K562 (cell line): ENCODE results near the gene SLC39A11. TPM values are rescaled to one million over a fixed set of nuclear protein-coding genes. Genes with fewer than 3 reads are reported as not detected.

Experiments used
- ATAC-seq: fragments of 200-7000 bp; cut with Tn5 transposase; 3 replicates; pipeline ENCODE4 v1.9.1; 2020; ENCODE audit warnings: moderate library complexity
- BruUV-seq: library from RNA; stranded (reverse); fragments of 400-500 nt; replicated peaks from 2 replicates; lab custom pipeline; 2021; lab: Mats Ljungman, UMichigan
- CTCF ChIA-PET: fragments of 300-600 bp; formaldehyde crosslinking; extraction: SDS; loops from one replicate; lab custom pipeline; 2021; ENCODE audit warnings: low intra/inter-chr PET ratio; lab: Yijun Ruan, JAX
- POLR2A ChIA-PET: fragments of 300-600, 350-650 bp; sonication (Branson Sonifier 250); formaldehyde crosslinking; extraction: SDS; loops from one replicate; lab custom pipeline; 2021; ENCODE audit warnings: antibody characterized with exemption, inconsistent platforms; lab: Yijun Ruan, JAX
- DNase-seq, 4 experiments: peaks; one replicate each; pipeline versions ENCODE4 v3.0.0 to v3.0.0-alpha.2; 2011 to 2018; ENCODE audit warnings: low spot score in 3 of 4, mixed read lengths in 3 of 4; ENCODE audit errors: extremely low read depth in 1 of 4
- FAIRE-seq: peaks from 2 replicates; lab custom pipeline; 2011; peaks lifted over from hg19 to GRCh38; lab: Jason Lieb, UNC
- H2AFZ ChIP-seq: 2 replicates; pipeline ENCODE4 v1.6.0; 2011; ENCODE audit warnings: low read depth, low read length, control low read depth, inconsistent platforms
- H3K27ac ChIP-seq: fragments of 200-600 bp; 3 replicates; pipeline ENCODE4 v1.8.0; 2011; ENCODE audit warnings: low read depth, mild to moderate bottlenecking, control low read depth, inconsistent platforms, low read length, moderate library complexity, mixed read lengths; ENCODE audit errors: extremely low read depth
- H3K27me3 ChIP-seq, 2 experiments: fragments of 300-600 bp in 1 of 2; 2 replicates in 1 of 2; 3 replicates in 1 of 2; pipeline versions ENCODE4 v1.6.0 to v1.8.0; 2011; ENCODE audit warnings: inconsistent platforms in 2 of 2, low read length in 2 of 2, mild to moderate bottlenecking in 1 of 2, mixed read lengths in 1 of 2, moderate library complexity in 1 of 2; ENCODE audit not compliant: control insufficient read depth in 2 of 2, insufficient read depth in 2 of 2
- H3K36me3 ChIP-seq: fragments of 300-600 bp; 3 replicates; pipeline ENCODE4 v1.8.0; 2011; ENCODE audit warnings: mild to moderate bottlenecking, low read length, inconsistent platforms; ENCODE audit not compliant: control insufficient read depth, insufficient read depth
- H3K4me1 ChIP-seq, 2 experiments: fragments of 200-600 bp in 1 of 2; replicated peaks in 1 of 2; 2 replicates in 1 of 2; 3 replicates in 1 of 2; pipeline versions ENCODE4 v1.5.1 to v1.8.0; 2011; ENCODE audit warnings: inconsistent platforms in 2 of 2, low read length in 2 of 2, mild to moderate bottlenecking in 1 of 2, mixed read lengths in 1 of 2, moderate library complexity in 1 of 2; ENCODE audit not compliant: control insufficient read depth in 2 of 2, insufficient read depth in 2 of 2
- H3K4me2 ChIP-seq: 2 replicates; pipeline ENCODE4 v1.6.1; 2011; ENCODE audit warnings: low read length, control low read depth, inconsistent platforms, mixed read lengths; ENCODE audit not compliant: insufficient read depth
- H3K4me3 ChIP-seq: fragments of 200-600 bp; sonication (generic), shearing (Covaris generic); 2 replicates; pipeline ENCODE4 v1.5.1; 2016; ENCODE audit warnings: control low read depth, inconsistent platforms
- H3K79me2 ChIP-seq: fragments of 200-600 bp; 3 replicates; pipeline ENCODE4 v1.8.0; 2011; ENCODE audit warnings: low read length, inconsistent platforms; ENCODE audit not compliant: control insufficient read depth, insufficient read depth
- H3K9ac ChIP-seq, 2 experiments: 2 replicates each; pipeline versions ENCODE4 v1.6.0 to v1.6.1; 2011; ENCODE audit warnings: low read depth in 2 of 2, low read length in 2 of 2, control low read depth in 1 of 2, inconsistent platforms in 1 of 2, mild to moderate bottlenecking in 1 of 2, mixed read lengths in 1 of 2; ENCODE audit not compliant: insufficient read depth in 1 of 2
- H3K9me1 ChIP-seq: one replicate; pipeline ENCODE4 v1.6.0; 2011; ENCODE audit warnings: inconsistent platforms, mild to moderate bottlenecking, low read length, moderate library complexity; ENCODE audit not compliant: control insufficient read depth, insufficient read depth
- H3K9me3 ChIP-seq: replicated peaks from 2 replicates; pipeline ENCODE4 v1.5.1; 2011; ENCODE audit warnings: low read depth, low read length, inconsistent platforms; ENCODE audit not compliant: control insufficient read depth, insufficient read depth
- H4K20me1 ChIP-seq: replicated peaks from 2 replicates; pipeline ENCODE4 v1.6.1; 2011; ENCODE audit warnings: low read length, inconsistent platforms, mixed read lengths; ENCODE audit not compliant: control insufficient read depth, insufficient read depth
- BRF1 ChIP-seq: IDR thresholded peaks from 3 replicates; pipeline ENCODE4 v1.6.1; 2011; ENCODE audit warnings: borderline replicate concordance, mild to moderate bottlenecking; ENCODE audit not compliant: insufficient read length; ENCODE audit errors: extremely low read depth
- ESRRA ChIP-seq: fragments of 450-650 bp; IDR thresholded peaks from 2 replicates; pipeline ENCODE4 v1.6.1; 2014; ENCODE audit warnings: low read depth, mild to moderate bottlenecking, moderate library complexity, borderline replicate concordance
- NBN ChIP-seq: fragments of 450-650 bp; IDR thresholded peaks from 2 replicates; pipeline ENCODE4 v1.6.1; 2016; ENCODE audit warnings: low read depth, mild to moderate bottlenecking
- SMAD3 ChIP-seq: fragments of 450-650 bp; formaldehyde crosslinking; conservative IDR thresholded peaks from 2 replicates; pipeline ENCODE4 v1.4.0; 2020; ENCODE audit warnings: mild to moderate bottlenecking
- SREBF1 ChIP-seq: fragments of 150-350 bp; IDR thresholded peaks from 2 replicates; pipeline ENCODE4 v1.6.1; 2014; ENCODE audit warnings: antibody characterized with exemption, low read depth, low read length, borderline replicate concordance
- ZBTB9 ChIP-seq: fragments of 450-650 bp; formaldehyde crosslinking; IDR thresholded peaks from 2 replicates; pipeline ENCODE4 v1.4.0; 2020; ENCODE audit warnings: mild to moderate bottlenecking, moderate library complexity
- ZFP36 ChIP-seq: fragments of 150-350 bp; IDR thresholded peaks from 2 replicates; pipeline ENCODE4 v1.6.1; 2018; ENCODE audit warnings: low read length, low read depth; ENCODE audit not compliant: partially characterized antibody
- ZNF274 ChIP-seq: IDR thresholded peaks from 2 replicates; pipeline ENCODE4 v1.6.1; 2011; ENCODE audit warnings: low read depth, mild to moderate bottlenecking, low read length, moderate library complexity, borderline replicate concordance
- ZNF316 ChIP-seq: fragments of 450-650 bp; IDR thresholded peaks from 2 replicates; pipeline ENCODE4 v1.6.1; 2016
- ZNF436 ChIP-seq: fragments of 250-450, 450-650 bp; sonication (Bioruptor Pico); formaldehyde crosslinking; IDR thresholded peaks from 2 replicates; pipeline ENCODE4 v1.7.0; 2020; ENCODE audit warnings: mild to moderate bottlenecking
- WGBS: fragments of 100-300 bp; shearing (Covaris generic); methylation state at CpG from one replicate; pipeline ENCODE4 v1.1.6; 2016; ENCODE audit warnings: low coverage, mixed read lengths; ENCODE audit not compliant: insufficient coverage; ENCODE audit errors: missing lambda C conversion rate; 5-methylcytosine and 5-hydroxymethylcytosine counted together
- in situ Hi-C: fragments of 300-500 bp; cut with MboI; formaldehyde crosslinking; loops from 4 replicates; pipeline ENCODE4 v1.15.0; 2018; ENCODE audit warnings: inconsistent platforms, mixed read lengths
- intact Hi-C: fragments of 100-400 bp; cut with micrococcal nuclease; formaldehyde crosslinking; loops from 2 replicates; pipeline ENCODE4 v1.14.2; 2022
- polyA plus RNA-seq, 8 experiments: library from polyadenylated mRNA; depleted of rRNA in 4 of 8; stranded (reverse) in 5 of 8; unstranded in 3 of 8; fragments of >200 nt; fragmentation: Nextera tagmentation in 2 of 8; fragmentation: Illumina TruSeq in 1 of 8; extraction: Ambion mirVana in 2 of 8; extraction: Trizol in 1 of 8; gene quantifications; 2 replicates each; pipeline versions ENCODE4 v1.2.1 to v1.2.3, GENCODE V29; 2011 to 2014; ENCODE audit warnings: inconsistent platforms in 1 of 8, missing spikeins in 1 of 8
- total RNA-seq, 7 experiments: library from RNA; depleted of rRNA in 6 of 7; stranded (reverse); fragments of >200 nt in 6 of 7; fragmentation: Illumina TruSeq in 2 of 7; extraction: Trizol in 2 of 7; gene quantifications; 2 replicates each; pipeline versions ENCODE4 v1.2.1 to v1.2.3, GENCODE V29; 2011 to 2021; ENCODE audit warnings: low replicate concordance in 1 of 7
- TF ChIP-seq, protein P1 (sequence below): sonication (generic); formaldehyde crosslinking; IDR thresholded peaks from 2 replicates; pipeline ENCODE4 v1.5.0; 2020; ENCODE audit warnings: missing genetic modification reagents
- TF ChIP-seq, protein P2 (sequence below): sonication (generic); formaldehyde crosslinking; IDR thresholded peaks from 2 replicates; pipeline ENCODE4 v1.8.1; 2023; ENCODE audit warnings: mild to moderate bottlenecking, missing genetic modification reagents

SLC39A11 gene
- total and polyA plus RNA-seq, 9 of the 15 experiments (the other 6 are each of a cell fraction or from before 2014, with no cell fraction given) = 10.5 to 26.4 (median 13.4) TPM

- Histone ChIP-seq H2AFZ (no peak overlapping the region), H3K4me1 (no peaks in the 10 kb centered on the region; a peak in 1 of 5 replicates), H3K4me2 (no peak overlapping the region), H3K4me3 (no peak overlapping the region), H3K27ac (no peak overlapping the region), H4K20me1 (no peaks in the 10 kb centered on the region)
- in situ Hi-C loops = no loop called here
- FAIRE-seq = no peak
- WGBS = 59% methylated on average over 5 of the region's 6 CpGs
- no peak for ATAC-seq
- POLR2A ChIA-PET = no interaction called here
- TF ChIP-seq ZNF274 (no peak), ESRRA (no peak), ZNF316 (no peak), SREBF1 (no peak), NBN (no peak), BRF1 (no peak), ZBTB9 (CRISPR knock-in tag) (no peak), ZNF436 (CRISPR knock-in tag) (no peak), ZFP36 (no peak), SMAD3 (no peak)
- TF ChIP-seq, protein P1, sequence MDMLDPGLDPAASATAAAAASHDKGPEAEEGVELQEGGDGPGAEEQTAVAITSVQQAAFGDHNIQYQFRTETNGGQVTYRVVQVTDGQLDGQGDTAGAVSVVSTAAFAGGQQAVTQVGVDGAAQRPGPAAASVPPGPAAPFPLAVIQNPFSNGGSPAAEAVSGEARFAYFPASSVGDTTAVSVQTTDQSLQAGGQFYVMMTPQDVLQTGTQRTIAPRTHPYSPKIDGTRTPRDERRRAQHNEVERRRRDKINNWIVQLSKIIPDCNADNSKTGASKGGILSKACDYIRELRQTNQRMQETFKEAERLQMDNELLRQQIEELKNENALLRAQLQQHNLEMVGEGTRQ (CRISPR knock-in tag) = no peak
- TF ChIP-seq, protein P2, sequence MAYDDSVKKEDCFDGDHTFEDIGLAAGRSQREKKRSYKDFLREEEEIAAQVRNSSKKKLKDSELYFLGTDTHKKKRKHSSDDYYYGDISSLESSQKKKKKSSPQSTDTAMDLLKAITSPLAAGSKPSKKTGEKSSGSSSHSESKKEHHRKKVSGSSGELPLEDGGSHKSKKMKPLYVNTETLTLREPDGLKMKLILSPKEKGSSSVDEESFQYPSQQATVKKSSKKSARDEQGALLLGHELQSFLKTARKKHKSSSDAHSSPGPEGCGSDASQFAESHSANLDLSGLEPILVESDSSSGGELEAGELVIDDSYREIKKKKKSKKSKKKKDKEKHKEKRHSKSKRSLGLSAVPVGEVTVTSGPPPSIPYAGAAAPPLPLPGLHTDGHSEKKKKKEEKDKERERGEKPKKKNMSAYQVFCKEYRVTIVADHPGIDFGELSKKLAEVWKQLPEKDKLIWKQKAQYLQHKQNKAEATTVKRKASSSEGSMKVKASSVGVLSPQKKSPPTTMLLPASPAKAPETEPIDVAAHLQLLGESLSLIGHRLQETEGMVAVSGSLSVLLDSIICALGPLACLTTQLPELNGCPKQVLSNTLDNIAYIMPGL (CRISPR knock-in tag) = no peak
- TF ChIP-seq, all 486 proteins: peak for 0
- CTCF ChIA-PET = no interaction called here
- DNase-seq = no peak
- Histone ChIP-seq H3K9ac (no peak overlapping the region), H3K27me3 (peaks cover 19 to 47% of the 10 kb centered on the region in 2 experiments), H3K9me1 (no peaks in the 10 kb centered on the region), H3K79me2 (no peaks in the 10 kb centered on the region), H3K36me3 (no peaks in the 10 kb centered on the region), H3K9me3 (no peaks in the 10 kb centered on the region)
- intact Hi-C loops = no loop called here
- BruUV-seq = no TSS peak
These were observed 8.5 kb upstream of the SLC39A11 start for GRCh38 chr17:73101031-73101430.
